ENCODE results near the gene WWC2.

The WWC2 gene

DNA sequence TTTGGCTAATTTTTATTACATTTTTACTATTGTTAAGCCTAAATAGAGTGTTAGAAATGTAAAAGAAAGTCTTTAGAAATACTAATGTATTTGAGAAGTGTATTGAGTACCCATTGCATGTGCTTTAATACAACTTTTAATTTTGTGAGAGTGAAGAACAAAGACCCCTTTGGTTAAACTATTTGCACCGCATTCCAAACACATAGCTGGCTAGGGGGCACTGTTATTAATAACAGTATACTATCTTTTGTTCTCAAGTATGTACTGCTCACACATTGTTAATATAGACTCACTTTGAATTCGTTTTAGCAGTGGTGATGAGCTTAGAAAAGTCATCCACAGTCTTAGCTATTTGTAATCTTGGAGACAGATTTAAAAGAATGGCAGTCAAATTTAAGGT is 114.9 kb downstream of the WWC2 start:
- no peak overlapping the region for H3K4me3 ChIP-seq (ENCODE audit: low read depth, low read length)
- TF ChIP-seq, protein P1, sequence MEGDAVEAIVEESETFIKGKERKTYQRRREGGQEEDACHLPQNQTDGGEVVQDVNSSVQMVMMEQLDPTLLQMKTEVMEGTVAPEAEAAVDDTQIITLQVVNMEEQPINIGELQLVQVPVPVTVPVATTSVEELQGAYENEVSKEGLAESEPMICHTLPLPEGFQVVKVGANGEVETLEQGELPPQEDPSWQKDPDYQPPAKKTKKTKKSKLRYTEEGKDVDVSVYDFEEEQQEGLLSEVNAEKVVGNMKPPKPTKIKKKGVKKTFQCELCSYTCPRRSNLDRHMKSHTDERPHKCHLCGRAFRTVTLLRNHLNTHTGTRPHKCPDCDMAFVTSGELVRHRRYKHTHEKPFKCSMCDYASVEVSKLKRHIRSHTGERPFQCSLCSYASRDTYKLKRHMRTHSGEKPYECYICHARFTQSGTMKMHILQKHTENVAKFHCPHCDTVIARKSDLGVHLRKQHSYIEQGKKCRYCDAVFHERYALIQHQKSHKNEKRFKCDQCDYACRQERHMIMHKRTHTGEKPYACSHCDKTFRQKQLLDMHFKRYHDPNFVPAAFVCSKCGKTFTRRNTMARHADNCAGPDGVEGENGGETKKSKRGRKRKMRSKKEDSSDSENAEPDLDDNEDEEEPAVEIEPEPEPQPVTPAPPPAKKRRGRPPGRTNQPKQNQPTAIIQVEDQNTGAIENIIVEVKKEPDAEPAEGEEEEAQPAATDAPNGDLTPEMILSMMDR (IDR thresholded peaks at IDR 0.05; ENCODE audit: borderline replicate concordance, insufficient read depth, low read depth, low read length) = no peak

DNA sequence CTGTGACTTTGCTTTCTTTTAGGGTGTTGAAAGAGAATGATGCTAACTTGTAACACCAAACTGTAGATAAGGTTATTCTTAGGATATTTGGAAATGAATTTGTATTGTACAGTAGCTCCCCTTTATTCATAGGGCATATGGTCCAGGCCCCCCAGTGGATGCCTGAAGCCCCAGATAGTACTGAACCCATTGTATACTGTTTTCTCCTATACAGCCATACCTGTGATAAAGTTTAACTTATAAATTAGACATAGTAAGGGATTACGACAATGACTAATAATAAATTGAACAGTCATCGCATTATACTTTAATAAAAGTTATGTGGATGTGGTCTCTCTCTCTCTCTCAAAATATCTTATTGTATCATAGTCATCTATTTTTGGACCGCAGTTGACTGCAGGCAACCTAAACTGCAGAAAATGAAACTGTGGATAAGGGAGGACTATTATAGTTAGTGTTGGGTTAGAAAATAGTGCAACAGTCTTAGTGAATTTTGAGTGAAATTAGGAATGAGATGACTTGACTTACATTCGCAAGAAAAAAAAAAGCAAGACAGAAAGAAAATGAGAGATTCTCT is 115.9 kb downstream of the WWC2 start:
- TF ChIP-seq, protein P1 (IDR thresholded peaks at IDR 0.05; ENCODE audit: borderline replicate concordance, insufficient read depth, low read depth, low read length) = no peak
- no peak overlapping the region for H3K4me3 ChIP-seq (ENCODE audit: low read depth, low read length)

DNA sequence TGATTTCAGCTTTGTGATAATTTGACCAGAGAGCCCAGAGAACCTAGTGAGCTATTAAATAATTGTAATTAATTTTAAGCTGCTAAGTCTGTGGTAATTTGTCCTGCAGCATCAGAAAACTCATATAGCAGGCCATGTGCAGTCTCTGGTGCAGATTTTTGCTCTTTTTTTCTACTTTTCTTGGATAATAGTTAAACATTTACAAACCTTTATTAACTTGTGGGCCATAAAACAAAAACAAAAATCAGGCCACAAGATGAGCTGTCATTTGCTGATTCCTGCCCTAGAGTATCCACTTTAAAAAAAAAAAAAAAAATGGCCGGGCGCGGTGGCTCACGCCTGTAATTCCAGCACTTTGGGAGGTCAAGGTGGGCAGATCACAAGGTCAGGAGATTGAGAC is 121.2 kb downstream of the WWC2 start:
- TF ChIP-seq, protein P1 (IDR thresholded peaks at IDR 0.05; ENCODE audit: borderline replicate concordance, insufficient read depth, low read depth, low read length) = no peak
- H3K4me3 ChIP-seq (ENCODE audit: low read depth, low read length) = no peak overlapping the region

DNA sequence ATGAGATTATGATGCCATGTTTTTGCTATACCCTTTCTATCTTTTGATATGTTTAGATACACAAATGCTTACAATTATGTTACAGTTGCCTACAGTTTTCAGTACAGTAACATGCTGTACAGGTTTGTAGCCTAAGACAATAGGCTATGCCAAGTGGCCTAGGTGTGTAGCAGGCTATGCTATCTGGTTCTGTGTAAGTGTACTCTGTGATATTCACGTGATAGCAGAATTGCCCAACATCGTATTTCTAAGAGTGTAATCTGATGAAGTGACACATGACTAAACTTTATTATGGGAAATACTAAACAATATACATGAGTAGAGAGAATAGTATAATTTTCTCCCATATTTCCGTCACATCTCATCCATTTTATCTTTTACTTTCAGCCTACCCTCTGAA is 124.0 kb downstream of the WWC2 start:
- TF ChIP-seq, protein P1 (IDR thresholded peaks at IDR 0.05; ENCODE audit: borderline replicate concordance, insufficient read depth, low read depth, low read length) = no peak
- H3K4me3 ChIP-seq (ENCODE audit: low read depth, low read length) = no peak overlapping the region

DNA sequence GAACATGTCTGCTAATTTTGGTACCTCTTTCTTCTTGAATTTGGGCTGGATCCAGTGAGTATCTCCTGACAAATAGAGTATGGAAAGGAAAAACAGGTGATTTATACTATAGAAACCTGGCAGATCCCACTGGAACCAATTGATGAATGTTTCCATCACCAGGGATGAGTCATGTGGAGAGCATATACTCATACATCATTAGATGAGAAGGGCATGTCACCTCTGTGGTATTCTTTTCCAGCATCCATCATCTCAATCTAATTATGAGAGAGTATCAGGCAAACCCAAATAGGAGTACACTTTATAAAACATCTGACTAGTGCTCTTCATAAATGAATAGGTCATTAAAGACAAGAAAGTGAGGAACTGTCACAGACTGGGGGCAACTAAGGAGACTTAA is 130.3 kb downstream of the WWC2 start:
- TF ChIP-seq, protein P1 (IDR thresholded peaks at IDR 0.05; ENCODE audit: borderline replicate concordance, insufficient read depth, low read depth, low read length) = no peak
- H3K4me3 ChIP-seq (ENCODE audit: low read depth, low read length) = no peak overlapping the region

DNA sequence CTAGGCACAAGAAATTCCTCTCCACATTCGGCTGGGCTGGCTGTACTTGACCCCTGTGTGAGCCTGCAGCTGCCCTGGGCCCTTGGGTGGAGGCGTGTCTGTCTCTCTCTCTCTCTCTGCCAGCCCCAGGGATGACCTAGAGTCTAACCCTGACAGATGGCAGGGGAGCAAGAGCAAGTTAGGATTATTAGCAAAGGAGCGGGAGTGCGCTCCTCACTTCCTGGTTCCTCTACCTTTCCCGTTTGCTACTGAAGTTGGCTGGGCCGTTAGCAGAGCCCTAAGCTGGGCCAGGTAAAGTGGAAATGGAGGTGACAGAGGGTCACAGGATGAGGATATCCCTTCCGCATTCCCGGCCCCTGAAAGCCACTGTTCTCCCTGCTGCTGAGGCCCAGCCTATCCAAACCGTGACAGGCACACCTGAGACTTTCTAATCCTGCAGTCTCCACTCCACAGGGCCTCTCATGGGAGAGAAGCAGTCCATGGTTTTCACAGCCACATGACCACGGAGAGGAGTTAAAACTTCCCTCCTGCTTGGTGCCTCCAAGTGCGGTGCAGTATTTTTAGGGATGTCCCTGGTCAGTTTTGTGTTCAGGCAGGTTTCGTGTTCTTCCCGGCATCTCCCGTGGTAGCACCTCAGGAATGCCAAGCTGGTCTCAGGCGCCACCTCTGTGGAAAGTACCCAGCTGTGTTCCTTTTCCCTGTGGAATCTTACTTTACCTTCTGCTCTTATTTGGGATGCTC is 141.7 kb downstream of the WWC2 start:
- TF ChIP-seq, protein P1 (IDR thresholded peaks at IDR 0.05; ENCODE audit: borderline replicate concordance, insufficient read depth, low read depth, low read length) = no peak
- no peak overlapping the region for H3K4me3 ChIP-seq (ENCODE audit: low read depth, low read length)

DNA sequence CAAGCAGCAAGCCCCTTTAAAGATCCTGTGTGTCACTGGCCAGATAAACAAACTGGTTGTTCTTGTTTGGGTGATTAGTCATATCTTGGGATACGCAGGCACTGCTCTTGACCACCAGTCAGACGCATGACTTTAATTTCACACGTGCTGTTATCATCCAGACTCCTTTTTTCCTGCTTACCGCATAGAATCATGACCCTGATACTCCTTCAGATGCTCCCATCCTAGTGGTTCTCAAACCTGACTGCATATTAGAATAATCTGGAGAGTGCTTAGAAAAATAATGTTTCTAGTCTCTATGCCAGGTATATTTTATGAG is 142.2 kb downstream of the WWC2 start:
- no peak overlapping the region for H3K4me3 ChIP-seq (ENCODE audit: low read depth, low read length)
- TF ChIP-seq, protein P1 (IDR thresholded peaks at IDR 0.05; ENCODE audit: borderline replicate concordance, insufficient read depth, low read depth, low read length) = no peak

All from GM12875 (cell line).